ELR (cell line): ENCODE data around the gene UBE2G1.
"Not testable (repeated sequence)": the region's sequence is repeated elsewhere in the genome, so short reads cannot be mapped to it uniquely, and the experiment has no call there.

ENCODE experiments used
- DNase-seq: peaks from one replicate; pipeline ENCODE4 v3.0.0-alpha.2; 2015; ENCODE audit warnings: low read depth

Gene UBE2G1

GRCh38 chr17:4375039-4375748, 8.7 kb upstream of the UBE2G1 start:
- no peak for DNase-seq

DNA sequence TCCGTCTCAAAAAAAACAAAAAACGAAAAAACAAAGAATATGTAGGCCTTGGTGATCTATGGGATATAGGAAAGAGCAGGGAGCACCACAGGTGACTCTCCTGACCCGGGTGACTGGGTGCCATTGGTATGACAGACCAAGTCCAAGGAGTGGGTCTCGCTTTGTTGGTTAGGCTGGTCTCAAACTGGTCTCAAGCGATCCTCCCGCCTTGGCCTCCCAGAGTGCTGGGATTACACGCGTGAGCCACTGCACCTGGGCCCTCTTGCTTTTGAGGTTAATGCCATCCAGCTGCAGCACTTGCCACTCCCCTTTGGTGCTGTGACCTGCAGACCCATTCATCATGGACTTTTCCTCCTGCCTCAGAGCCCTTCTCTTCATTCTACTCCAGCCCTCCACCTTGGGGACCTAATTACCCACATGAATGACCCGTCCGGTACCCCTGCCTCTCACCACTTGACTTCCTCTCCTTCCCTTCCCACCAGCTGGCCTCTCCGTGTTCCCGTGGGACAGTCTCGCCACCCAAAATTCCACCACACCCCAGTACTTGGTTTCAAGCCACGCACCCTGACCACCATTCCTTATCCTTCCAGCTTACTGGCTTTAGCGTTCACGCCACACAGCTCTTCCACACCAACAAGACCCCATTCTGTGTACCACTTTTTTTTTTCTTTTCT, 3.2 kb upstream of the UBE2G1 start:
- DNase-seq: no peak

DNA sequence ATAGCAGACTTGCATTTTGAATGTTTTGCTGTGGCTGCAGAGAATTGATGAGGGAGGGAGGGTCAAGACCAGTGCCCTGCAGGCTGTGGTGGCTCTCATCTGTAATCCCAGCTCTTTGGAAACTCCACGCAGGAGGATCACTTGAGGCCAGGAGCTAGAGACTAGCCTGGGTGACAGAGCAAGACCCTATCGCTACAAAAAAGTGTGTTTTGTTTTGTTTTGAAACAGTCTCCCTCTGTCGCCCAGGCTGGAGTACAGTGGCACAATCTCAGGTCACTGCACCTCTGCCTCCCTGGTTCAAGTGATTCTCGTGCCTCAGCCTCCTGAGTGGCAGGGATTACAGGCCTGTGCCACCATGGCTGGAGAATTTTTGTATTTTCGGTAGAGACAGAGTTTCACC, 1.9 kb upstream of the UBE2G1 start:
- DNase-seq: no peak

- DNase-seq: not testable (repeated sequence)
Measured at GRCh38 chr17:4367177-4367576, 702 bp upstream of the UBE2G1 start.

- peak; percentile 39 for DNase-seq
Measured at GRCh38 chr17:4365628-4366326, 698 bp downstream of the UBE2G1 start.

DNA sequence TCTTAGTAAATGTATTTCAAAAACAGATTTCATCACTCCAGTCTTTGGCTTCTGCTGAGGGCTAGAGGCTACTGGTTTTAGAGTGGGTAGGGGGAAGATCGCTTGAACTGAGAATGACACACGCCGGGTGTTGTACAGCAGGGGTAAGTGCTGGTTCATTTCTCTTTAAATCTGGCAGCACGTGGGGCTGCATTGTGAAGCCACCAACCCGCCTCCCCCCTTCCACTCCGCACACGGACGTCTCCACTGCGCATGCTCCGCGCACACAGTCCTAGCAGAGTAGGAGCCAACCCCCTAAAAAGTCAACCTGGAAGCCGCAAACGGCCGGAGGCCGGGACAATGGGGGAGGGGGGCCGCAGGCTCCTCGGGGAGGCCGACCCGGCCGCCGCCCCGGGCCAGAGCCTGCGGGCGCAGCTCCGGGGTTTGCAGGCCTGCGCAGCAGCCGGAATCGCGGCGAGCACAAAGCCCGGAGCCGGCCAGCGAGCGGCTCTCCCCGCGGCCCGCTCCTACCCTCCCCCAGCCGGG, 1.3 kb downstream of the UBE2G1 start:
- peak; percentile 93 for DNase-seq

DNA sequence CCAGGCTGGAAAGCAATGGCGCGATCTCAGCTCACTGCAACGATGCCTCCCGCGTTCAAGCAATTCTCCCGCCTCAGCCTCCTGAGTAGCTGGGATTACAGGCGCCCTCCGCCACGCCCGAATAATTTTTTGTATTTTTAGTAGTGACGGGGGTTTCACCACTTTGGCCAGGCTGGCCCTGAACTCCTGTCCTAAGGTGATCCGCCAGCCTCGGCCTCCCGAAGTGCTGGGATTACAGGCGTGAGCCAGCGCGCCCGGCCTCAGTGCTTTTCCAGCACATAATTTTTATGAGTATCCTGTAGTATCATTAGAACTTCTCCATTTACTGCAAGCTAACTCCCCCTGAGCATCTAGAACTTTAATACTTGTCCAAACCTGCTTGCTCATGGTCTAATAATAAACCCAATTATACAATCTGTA, 1.8 kb downstream of the UBE2G1 start:
- DNase-seq: no peak

DNA sequence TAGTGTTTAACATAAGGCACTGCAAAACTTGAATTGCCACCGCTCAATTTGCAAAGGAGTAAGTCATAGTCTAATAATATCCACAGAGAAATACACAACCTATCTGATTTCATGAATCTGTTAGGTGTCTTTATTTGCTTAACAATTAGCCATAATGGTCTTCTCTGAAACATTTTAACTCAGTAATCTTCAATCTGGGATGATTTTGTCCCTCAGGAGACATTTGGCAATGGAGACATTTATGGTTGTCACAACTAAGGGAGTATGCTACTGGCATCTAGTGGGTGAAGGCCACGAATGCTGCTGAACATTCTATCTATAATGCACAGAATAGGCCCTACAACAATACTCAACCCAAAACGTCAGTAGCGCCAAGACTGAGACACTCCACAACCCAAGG, 4.3 kb downstream of the UBE2G1 start:
- DNase-seq: no peak

DNA sequence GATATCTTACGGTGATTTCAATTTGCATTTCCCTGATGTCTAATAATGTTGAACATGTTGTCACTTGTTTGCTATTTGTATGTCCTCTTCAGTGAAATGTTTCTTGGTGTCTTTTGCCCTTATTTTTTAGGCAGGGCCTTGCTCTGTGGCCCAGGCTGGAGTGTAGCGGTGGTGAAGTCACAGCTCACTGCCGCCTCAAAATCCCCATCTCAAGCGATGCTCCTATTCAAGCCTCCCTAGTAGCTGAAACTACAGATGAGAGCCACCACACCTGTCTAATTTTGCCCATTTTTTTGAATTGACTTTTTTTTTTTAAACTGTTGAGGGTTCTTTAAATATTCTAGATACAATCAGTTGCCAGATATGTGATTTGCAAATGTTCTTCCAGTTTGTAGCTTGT, 8.3 kb downstream of the UBE2G1 start:
- DNase-seq: no peak

DNA sequence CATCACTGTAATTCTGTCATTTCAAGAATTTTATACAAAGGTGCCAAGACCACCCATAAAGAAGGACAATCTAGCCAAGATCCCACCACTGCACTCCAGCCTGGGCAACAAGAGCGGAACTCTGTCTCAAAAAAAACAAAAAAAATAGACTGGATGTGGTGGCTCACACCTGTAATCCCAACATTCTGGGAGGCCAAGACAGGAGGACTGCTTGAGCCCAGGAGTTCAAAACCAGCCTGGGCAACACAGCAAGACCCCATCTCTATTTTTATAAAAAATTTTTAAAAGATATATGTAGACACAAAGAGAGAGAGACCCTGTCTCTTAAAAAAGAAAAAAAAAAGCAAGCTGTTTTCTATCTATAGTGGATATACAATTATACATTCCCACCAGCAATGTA, 8.8 kb downstream of the UBE2G1 start:
- no peak for DNase-seq

GRCh38 chr17:4357030-4357628, 9.3 kb downstream of the UBE2G1 start:
- no peak for DNase-seq

- peak; percentile 33 for DNase-seq
Measured at GRCh38 chr17:4354862-4355514, 11.5 kb downstream of the UBE2G1 start.

DNA sequence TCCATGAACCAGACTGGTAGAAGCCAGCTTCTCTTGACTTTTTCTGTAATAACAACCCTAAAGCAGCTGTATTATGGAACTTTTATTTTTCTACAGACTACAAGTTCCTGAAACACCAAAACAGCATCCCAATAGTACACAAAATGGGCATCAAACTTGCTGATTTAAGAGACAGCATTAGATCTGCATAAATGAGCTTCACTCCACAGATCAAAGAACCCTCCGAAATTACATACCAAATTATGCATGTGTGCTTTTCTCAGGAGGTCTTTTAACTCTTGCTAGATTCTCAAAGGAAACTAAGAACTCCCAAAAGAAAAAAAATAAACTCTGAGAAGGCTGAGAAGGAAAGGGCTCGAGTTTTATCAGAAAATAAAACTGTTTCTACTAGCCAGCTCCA, 12.3 kb downstream of the UBE2G1 start:
- DNase-seq: no peak

- DNase-seq: not testable (repeated sequence)
Measured at GRCh38 chr17:4350214-4350613, 16.3 kb downstream of the UBE2G1 start.

DNA sequence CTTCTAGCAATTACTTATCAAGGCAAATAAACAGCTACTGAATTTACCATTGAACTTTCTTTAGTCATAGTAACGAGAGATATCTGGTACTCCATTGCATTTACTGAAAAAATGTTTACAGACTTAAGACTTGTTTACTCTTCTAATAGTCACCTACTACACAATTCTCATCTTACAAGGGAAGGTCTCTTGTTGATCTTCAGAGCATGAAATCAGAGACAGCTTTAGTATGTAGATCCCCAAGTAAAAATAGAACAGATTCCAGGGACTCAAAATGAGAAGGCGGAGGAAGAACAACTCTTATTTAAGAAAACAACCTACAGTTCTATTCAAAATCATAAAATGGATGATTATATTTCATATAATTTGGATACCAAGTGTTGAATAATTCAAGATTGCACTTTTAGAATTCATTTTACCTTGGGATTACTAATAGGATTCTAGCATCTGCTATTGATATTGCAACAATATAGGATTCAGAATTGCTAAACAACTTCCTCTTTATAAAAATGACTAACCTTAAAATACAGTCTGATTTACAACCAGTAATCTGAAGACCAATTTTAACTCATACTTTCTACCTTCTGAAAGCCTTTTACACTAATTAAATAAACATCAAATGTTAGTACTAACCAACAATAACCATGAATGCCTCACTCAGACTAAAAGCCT, 20.8 kb downstream of the UBE2G1 start:
- DNase-seq: no peak

DNA sequence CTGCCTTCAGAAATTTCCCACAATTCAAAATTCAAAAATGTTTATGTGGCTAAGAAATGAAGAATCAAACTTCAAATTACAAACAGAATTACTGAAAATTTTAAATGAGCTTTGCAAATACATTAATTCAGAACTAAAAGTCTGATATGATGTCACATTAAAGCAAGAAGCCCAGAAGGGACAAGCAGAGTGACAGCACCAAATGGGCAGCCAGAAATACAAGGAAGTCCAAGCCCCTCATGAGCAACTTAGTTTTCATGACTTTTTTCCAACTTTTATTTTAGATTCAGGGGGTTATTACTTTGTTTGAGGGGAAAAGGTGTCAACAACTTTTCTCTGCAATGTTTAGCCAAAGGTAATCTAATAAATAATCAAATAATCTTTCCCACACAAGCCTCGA, 21.5 kb downstream of the UBE2G1 start:
- DNase-seq: no peak

DNA sequence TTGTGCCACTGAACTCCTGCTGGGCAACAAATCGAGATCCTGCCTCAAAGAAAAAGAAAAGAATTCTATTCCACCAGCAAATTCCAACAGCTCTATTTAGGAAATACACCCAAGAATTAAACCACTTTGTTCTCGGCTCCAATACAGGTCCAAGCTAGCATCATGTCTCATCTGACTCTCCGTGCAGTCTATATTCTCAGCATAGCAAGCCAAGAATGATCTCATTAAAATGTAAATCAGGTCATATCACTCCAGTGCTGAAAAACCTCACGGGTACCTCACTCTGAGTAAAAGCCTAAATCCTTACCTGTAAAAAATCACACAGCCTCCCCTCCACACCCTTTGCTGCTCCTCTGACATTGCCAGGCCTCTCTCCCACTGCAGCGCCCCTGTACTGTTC, 23.9 kb downstream of the UBE2G1 start:
- no peak for DNase-seq

DNA sequence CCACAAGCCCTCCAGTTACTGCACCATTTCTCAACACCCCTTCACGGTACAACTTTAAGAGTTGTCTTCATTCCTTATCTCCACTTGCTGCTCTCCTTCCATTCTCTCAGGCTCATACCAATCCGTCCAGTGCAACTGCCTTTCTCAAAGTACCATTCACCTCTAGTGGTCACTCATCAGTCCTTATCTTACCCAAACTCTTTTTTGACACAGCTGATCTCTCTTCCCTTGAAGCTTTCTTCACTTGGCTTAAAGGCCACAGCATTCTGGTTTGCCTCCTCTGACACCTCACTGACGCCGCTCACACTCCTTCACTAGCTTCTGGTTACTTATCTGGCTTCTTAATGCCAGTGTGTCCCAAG, 24.9 kb downstream of the UBE2G1 start:
- DNase-seq: no peak

GRCh38 chr17:4340914-4341615, 25.4 kb downstream of the UBE2G1 start:
- peak; percentile 41 for DNase-seq

DNA sequence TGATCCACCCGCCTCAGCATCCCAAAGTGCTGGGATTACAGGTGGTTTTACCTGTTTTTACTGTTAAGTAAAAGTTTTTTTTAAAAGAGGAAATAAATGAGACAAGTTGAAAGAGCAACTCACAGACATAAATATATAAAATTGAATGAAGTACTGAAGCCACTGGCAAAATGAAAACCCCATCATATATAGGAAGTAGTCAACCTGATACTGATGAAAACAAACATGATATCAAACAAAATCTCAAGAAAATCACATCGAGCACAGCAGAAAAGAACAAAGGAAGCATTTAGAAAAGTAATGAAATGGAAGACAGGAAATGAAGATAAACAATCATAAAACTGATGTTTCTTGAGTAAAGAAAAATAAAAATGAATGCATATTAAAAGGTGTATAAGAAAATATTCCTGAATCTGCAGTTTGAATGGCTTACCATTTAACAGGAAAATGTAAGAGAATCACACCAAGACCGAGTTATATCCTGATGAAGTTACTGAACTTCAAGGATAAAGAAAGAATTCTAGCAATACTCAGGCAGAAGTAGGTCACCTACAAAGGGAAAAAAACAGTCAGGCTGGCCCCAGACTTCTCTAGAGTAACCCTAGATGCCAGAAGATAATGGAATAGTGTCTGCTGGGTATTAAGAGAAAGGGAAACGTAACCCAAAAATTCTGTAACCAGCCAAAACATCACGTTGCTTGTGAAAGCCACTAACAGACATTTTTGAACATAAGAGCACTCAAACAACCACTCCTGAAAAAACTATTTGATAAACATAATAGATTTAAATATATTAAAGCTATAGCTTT, 31.5 kb downstream of the UBE2G1 start:
- no peak for DNase-seq
